Sciatic nerve (tissue), 2 donors: ENCODE data around the gene RBM48. TPM values are rescaled to one million over a fixed set of nuclear protein-coding genes. Genes with fewer than 3 reads are reported as not detected.
"Not testable (repeated sequence)": the region's sequence is repeated elsewhere in the genome, so short reads cannot be mapped to it uniquely, and the experiment has no call there.

Experiments used
- ATAC-seq: fragments of 200-7000 bp; cut with Tn5 transposase; one replicate; pipeline ENCODE4 v1.9.1; 2020; ENCODE audit warnings: mild to moderate bottlenecking, moderate library complexity
- DNase-seq: peaks from one replicate; pipeline ENCODE4 v3.0.0-alpha.2; 2020; ENCODE audit warnings: low spot score
- intact Hi-C: fragments of 100-400 bp; cut with DNase I; formaldehyde crosslinking; loops from one replicate; pipeline ENCODE4 v1.14.2; 2022
- total RNA-seq: library from RNA; stranded (reverse); fragmentation: NEBNext Ultra II Directional; extraction: Animal tissue kit (Norgen Biotek cat#: 25700); gene quantifications from one replicate; pipeline ENCODE4 v1.2.1, GENCODE V29; 2021
- donor health status: DM: no; HTN: no; CAD: no.
- donor health status: DM: no; HTN: no; CAD: no.

RBM48 gene
- total RNA-seq, 1 donor from 2014 or later = 14.1 TPM

DNA sequence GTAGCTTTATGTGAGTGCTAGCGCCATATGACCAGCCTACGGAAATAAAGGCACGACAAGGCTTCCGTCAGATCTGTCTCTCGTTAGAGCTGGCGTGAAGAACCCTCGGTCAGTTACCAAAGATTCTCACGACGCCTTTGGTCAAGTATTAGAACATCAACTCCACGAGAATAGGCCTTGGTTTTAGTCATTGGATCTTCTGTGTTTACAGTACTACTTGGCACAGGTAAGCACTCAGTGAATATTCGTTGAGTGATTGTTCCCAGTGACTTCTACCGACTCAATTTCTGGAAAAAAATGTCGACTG lies 316 bp downstream of the RBM48 start:
- ATAC-seq = no peak
- intact Hi-C loops = no loop called here

GRCh38 chr7:92534572-92534971 lies 6.0 kb downstream of the RBM48 start:
- intact Hi-C loops = no loop called here
- DNase-seq (no peak), ATAC-seq (no peak)

More for the DNA sequence above, 316 bp downstream of the RBM48 start:
- no peak for DNase-seq

GRCh38 chr7:92543542-92543941 lies 14.9 kb downstream of the RBM48 start:
- ATAC-seq, DNase-seq: not testable (repeated sequence)
- intact Hi-C loops = loop anchor here (5.0 kb wide), 1 partner anchor 216 kb away; no protein-coding TSS in a partner anchor

DNA sequence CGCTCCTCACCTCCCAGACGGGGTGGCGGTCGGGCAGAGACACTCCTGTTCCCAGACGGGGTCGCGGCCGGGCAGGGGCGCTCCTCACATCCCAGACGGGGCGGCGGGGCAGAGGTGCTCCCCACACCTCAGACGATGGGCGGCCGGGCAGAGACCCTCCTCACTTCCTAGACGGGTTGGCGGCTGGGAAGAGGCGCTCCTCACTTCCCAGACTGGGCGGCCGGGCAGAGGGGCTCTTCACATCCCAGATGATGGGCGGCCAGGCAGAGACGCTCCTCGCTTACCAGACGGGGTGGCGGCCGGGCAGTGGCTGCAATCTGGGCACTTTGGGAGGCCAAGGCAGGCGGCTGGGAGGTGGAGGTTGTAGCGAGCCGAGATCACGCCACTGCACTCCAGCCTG lies 16.5 kb downstream of the RBM48 start:
- intact Hi-C loops = not testable (repeated sequence)

GRCh38 chr7:92546856-92547497 lies 18.4 kb downstream of the RBM48 start:
- DNase-seq = no peak
- intact Hi-C loops = no loop called here
- ATAC-seq = no peak

More for the DNA sequence above, 16.5 kb downstream of the RBM48 start:
- not testable (repeated sequence) for ATAC-seq, DNase-seq

DNA sequence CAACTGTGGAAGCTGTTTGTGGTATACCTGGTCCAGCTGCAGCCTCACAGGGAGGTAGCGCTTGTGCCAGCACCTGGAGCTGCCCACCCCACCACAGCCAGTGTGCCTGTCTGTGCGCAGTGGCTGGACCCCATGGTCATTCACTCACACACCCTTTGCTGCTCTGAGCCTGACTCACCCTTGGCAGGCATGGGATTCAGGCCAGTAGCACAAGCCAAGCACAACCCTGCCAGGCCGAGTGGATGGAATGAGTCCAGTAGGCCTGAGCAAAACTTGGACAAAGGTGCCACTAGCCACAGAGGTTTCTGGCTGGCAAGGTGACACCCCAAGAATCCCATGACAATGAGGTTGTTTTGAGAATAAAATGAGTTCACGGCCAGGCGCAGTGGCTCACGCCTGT lies 19.0 kb downstream of the RBM48 start:
- peak; percentile 58 for ATAC-seq
- DNase-seq = no peak
- intact Hi-C loops = no loop called here

DNA sequence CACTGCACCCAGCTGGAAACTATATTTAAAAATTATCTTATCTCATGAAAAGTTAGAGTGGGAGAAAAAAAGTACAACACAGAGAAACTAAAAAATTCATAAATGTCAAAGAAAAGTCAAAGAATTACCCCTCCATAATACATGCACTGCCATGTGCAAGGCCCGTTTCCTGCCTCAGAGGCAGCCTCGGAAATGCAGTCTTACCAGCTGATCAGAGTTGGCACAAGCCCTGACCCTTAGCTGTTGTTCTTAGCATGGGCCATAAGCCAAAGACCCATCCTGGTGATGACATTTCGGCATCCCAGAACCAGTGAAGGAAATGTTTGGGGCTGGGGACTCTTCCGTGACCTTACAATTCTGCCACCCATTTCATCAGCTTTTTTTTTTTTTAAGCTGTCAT lies 21.6 kb downstream of the RBM48 start:
- no peak for DNase-seq
- ATAC-seq = peak; percentile 48
- intact Hi-C loops = no loop called here

- ATAC-seq (no peak), DNase-seq (no peak)
- intact Hi-C loops = no loop called here
Measured at GRCh38 chr7:92557249-92557648, 28.7 kb downstream of the RBM48 start.

- ATAC-seq = no peak
- intact Hi-C loops = no loop called here
- DNase-seq = no peak
Measured at GRCh38 chr7:92557808-92558362, 29.3 kb downstream of the RBM48 start.

DNA sequence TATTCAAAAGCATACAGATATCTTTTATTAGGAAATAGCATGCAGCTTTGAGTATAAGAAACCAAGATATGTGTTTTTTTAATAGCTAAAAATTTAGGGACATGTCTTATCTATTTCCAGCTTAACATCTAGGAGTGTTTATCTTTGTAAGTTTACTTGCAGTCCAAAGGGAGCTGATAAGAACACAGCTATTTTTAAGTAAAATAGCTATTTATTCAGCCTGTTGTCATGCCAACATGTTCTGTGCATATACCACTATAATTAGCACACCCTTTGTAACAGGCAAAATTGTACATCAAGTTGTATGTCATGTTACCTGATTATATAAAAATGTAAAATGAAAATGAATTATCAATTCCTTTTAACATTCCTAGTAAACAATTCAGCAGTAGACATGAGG lies 32.0 kb downstream of the RBM48 start:
- intact Hi-C loops = no loop called here
- ATAC-seq = no peak
- no peak for DNase-seq

GRCh38 chr7:92563345-92563744 lies 34.8 kb downstream of the RBM48 start:
- intact Hi-C loops = no loop called here
- DNase-seq (no peak), ATAC-seq (no peak)

DNA sequence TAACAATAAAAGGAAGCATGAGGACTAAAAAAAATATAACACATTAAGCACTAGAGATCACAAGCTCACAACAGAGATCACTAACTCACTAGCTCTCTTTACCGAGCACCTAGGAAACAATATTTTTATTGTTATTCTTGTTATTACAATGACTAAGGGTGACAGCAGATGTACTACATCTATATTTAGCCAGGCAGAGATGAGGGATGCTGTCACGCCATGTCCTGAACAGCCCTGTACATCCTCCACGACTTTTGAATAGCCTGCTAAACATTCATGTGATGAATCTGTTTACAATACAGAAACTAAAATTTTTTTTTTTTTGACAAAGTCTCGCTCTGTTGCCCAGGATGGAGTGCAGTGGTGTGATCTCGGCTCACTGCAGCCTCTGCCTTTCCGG lies 38.9 kb downstream of the RBM48 start:
- intact Hi-C loops = no loop called here
- no peak for ATAC-seq

GRCh38 chr7:92569137-92569536 lies 40.5 kb downstream of the RBM48 start:
- intact Hi-C loops = no loop called here
- no peak for DNase-seq
- no peak for ATAC-seq

More for the DNA sequence above, 38.9 kb downstream of the RBM48 start:
- DNase-seq = no peak

DNA sequence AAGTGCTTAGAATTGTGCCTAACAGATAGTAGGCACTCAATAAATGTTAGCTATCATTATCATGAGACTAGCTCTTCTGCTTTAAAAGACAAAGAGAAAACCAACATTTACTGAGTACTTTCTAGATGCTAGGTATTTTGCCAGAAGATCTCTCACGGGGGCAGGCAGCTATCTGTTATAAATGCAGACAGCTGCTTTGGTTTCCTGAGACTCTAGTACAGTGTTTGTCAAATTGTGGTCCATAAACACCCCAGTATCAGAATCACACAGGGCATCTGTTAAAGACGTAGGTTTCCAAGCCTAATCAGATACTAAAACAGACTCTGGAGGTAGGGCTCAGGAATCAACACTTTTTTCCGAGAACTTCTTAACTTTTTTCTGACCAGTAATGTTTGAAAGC lies 47.7 kb downstream of the RBM48 start:
- intact Hi-C loops = no loop called here
- DNase-seq = no peak
- no peak for ATAC-seq

GRCh38 chr7:92582948-92583347 lies 54.4 kb downstream of the RBM48 start:
- intact Hi-C loops = no loop called here
- ATAC-seq (no peak), DNase-seq (no peak)

- intact Hi-C loops = no loop called here
- ATAC-seq (no peak), DNase-seq (no peak)
Measured at GRCh38 chr7:92584953-92585352, 56.4 kb downstream of the RBM48 start.

DNA sequence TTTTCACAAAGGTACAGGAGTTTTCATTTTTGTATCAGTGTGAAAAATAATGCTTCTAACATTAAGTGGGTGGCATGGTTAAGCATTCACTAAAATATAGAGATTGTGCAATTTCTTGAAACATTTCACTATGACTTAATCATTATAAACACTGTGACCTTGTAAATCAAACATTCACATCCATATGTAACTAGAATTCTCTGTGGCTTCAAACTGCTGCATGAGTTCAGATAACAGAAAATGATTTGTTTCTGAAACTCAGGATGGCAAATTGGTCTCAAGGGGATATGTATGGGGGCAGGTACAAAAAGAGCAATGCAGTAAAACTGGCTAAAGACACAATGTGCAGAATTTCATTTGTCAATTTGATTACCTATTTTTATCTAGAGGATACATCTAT lies 57.8 kb downstream of the RBM48 start:
- intact Hi-C loops = no loop called here
- DNase-seq (no peak), ATAC-seq (no peak)

DNA sequence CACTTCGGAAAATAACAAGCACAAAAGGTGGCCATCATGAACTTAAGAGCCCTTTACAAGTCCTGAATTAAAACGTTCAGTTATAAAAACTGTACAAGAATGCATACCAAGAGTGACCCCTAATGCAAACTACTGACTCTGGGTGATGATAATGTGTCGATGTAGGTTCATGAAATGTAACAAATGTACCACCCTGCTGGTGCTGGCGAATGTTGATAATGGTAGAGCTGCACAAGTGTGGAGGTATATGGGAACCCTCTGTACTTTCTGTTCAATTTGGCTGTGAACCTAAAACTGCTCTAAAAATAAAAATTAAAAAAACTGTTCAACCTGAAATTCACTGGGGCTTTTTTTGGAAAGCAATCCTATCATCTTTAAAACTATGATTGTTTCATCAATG lies 58.2 kb downstream of the RBM48 start:
- intact Hi-C loops = no loop called here
- ATAC-seq (no peak), DNase-seq (no peak)
